HUDEP-2 (cell line): ENCODE results near the gene AMN.
"Not testable (repeated sequence)": the region's sequence is repeated elsewhere in the genome, so short reads cannot be mapped to it uniquely, and the experiment has no call there.

Experiments used
- DNase-seq, 76 experiments: peaks; one replicate each; lab custom pipeline; 2025; ENCODE audit not compliant: unreplicated experiment in 76 of 76; lab: John Stamatoyannopoulos, UW

AMN gene

GRCh38 chr14:102922490-102923200 lies at the start of gene AMN:
Gene AMN (plus strand): TSS chr14:102922663. CDS start chr14:102922689, 26 bp downstream.
- no peak for DNase-seq

GRCh38 chr14:102873131-102873530 lies 49.3 kb upstream of the AMN start:
- DNase-seq: no peak

- DNase-seq: no peak
Measured at GRCh38 chr14:102873546-102874061, 48.9 kb upstream of the AMN start.

GRCh38 chr14:102875652-102876051 lies 46.8 kb upstream of the AMN start:
- no peak for DNase-seq

- not testable (repeated sequence) for DNase-seq
Measured at GRCh38 chr14:102877511-102877910, 45.0 kb upstream of the AMN start.

GRCh38 chr14:102878174-102878969 lies 44.1 kb upstream of the AMN start:
- no peak for DNase-seq

- no peak for DNase-seq
Measured at GRCh38 chr14:102878970-102879460, 43.4 kb upstream of the AMN start.

- DNase-seq: no peak
Measured at GRCh38 chr14:102882226-102882906, 40.1 kb upstream of the AMN start.

- DNase-seq: no peak
Measured at GRCh38 chr14:102883089-102883541, 39.3 kb upstream of the AMN start.

- DNase-seq: no peak
Measured at GRCh38 chr14:102883554-102883953, 38.9 kb upstream of the AMN start.

- DNase-seq: no peak
Measured at GRCh38 chr14:102885737-102886447, 36.6 kb upstream of the AMN start.

- DNase-seq: no peak
Measured at GRCh38 chr14:102888748-102889147, 33.7 kb upstream of the AMN start.

- DNase-seq: no peak
Measured at GRCh38 chr14:102889615-102890014, 32.8 kb upstream of the AMN start.

- DNase-seq: no peak
Measured at GRCh38 chr14:102891111-102891510, 31.4 kb upstream of the AMN start.

GRCh38 chr14:102891556-102891955 lies 30.9 kb upstream of the AMN start:
- no peak for DNase-seq

GRCh38 chr14:102892651-102893050 lies 29.8 kb upstream of the AMN start:
- no peak for DNase-seq

GRCh38 chr14:102893452-102893851 lies 29.0 kb upstream of the AMN start:
- no peak for DNase-seq

- DNase-seq: not testable (repeated sequence)
Measured at GRCh38 chr14:102896735-102897134, 25.7 kb upstream of the AMN start.

GRCh38 chr14:102897299-102898027 lies 25.0 kb upstream of the AMN start:
- no peak for DNase-seq

GRCh38 chr14:102898298-102898697 lies 24.2 kb upstream of the AMN start:
- DNase-seq: no peak
